Embryonic facial prominence (tissue), 1 donor: Measurements from ENCODE around the gene CDK5RAP2.
A peak's percentile ranks its signal among the peaks of the same experiment; 100 is the strongest.

Source experiments
- DNase-seq: peaks from one replicate; pipeline ENCODE4 v3.0.0-alpha.2; 2016; ENCODE audit errors: extremely low spot score

CDK5RAP2 gene

DNA sequence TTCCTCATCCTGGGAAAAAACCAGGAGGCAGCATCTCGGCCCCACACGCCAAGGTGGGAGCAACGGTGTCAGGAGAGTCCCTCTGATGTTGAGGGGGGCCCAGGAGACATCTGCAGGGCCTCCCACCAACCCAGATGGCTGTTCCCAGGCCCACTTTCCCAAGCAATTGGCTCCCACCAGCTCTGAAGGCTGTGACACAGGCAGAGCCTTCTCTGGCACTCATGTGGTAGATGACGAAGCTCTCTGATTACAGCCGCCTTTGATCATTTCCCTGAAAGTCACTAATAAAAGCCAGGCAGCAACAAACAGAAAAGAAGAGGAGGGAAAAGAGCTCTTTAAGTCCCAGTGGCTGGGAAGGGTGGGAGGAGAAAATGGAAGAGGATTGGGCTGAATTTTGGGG lies 226.5 kb downstream of the CDK5RAP2 start:
- peak; percentile 29 for DNase-seq

DNA sequence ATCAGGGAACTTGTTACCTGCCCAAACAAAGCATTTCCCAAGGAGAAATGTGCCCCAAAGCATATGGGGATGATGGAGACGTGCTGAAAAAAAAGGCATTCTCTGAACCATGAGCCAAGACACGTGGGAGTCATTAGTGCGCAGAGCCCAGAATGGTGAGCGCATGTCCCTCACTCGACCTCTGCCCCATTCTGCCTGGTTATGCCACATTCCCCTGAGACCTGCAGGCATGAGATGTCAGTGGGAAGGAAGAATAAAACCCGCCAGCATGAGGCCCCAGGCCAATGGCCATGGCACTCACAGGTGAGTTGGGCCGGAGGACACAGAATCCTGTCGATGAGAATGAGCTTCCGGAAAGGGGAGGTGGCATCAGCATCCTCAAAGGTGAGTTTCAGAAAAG lies 228.9 kb downstream of the CDK5RAP2 start:
- DNase-seq, result no peak

DNA sequence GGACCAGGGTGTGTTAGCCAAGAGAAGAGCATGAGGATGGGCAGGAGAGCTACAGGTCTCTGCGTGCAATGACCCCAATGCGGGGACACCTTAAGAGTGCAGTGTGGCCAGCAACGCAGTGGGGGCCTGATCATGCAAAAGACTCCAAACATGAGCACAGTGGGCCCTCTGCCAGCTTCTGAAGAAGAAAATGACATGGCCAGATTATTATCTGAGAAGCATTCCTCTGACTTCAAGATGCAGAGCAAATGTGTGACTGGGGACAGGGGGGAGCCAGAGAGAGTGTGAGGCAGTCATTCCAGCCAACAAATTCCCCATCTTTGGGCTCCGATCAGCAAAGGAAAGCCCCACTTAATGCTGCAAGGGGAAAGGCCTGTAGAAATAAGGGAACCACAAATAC lies 229.4 kb downstream of the CDK5RAP2 start:
- no peak for DNase-seq

DNA sequence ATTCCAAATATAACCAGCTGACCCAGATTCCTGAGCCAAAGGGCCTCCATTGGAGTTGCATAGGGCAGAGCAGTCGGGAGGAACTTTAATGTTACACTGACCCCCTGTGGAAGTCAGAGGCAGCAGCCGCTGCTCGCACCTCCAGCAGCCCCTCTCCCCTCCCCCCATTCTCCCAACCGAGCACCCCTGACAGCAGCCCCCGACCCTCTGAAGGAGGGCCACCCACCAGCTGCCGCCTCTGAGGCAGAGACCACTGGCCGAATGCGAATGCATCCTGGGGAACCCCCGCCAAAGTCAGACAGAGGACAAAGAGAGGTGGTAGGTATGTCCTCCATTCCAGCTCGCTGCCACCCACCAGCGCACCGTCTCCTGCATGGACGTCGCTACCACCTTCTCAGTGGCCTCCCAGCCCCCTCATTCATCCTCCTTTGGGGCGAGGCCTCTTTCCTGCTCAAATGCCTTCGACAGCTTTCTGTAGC lies 231.0 kb downstream of the CDK5RAP2 start:
- DNase-seq, result no peak

DNA sequence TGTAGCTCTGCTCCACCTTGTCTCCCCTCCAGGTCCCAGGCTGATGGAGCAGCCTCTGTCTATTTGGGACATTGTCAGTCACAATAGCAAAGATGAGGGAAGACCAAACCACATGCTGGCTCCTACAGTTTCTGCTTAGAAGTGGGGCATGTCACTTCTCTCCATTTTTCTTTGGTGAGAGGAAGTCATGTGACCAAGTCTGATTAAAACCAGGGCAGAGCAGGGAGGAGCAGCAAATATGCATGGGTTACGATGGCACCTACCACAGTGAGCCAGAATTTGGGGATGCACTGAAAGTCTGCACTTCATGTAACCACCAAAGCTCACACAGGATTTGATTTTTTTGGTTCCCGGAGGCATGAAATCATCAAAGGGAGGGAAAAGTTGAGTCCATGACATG lies 234.6 kb downstream of the CDK5RAP2 start:
- DNase-seq, result no peak

DNA sequence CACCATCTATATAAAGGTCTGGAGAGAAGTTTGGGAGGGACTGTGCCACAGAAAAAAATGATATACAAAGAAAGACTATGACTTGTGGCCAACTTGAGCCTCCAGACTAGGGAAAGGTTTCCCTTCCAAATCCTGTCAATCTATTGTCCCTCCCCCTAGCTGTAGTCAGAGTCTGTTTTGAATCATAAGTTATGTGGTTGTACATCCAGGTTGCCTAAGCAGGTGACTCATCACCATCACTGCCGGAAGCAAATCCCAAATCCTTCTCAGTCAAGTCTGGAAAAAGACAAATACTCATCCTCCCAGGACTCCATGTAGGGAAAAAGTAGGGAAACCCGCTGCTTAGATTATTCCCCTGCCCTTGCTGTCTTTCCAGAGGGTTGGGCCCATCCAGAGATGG lies 235.7 kb downstream of the CDK5RAP2 start:
- no peak for DNase-seq

DNA sequence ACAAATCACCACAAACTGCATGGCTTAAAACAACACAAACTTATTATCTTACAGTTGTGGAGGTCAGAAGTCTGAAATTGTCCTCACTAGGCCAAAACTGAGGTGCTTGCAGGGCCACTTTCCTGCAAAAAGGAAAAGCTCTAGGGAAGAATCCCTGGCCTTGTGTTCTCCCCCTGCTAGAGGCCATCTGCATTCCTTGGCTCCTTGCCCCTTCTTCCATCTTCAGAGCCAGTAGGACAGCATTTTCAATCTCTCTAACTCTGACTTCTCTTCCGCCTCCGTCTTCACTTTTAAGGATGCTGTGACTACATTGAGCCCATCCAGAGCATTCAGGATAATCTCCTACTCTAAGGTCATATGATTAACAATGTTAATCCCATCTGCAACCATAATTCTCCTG lies 236.6 kb downstream of the CDK5RAP2 start:
- no peak for DNase-seq
